Ovary (tissue), 9 donors: Measurements from ENCODE around the gene CRACR2A. TPM values are rescaled to one million over a fixed set of nuclear protein-coding genes. Genes with fewer than 3 reads are reported as not detected.

Experiments
- DNase-seq, 5 donors: peaks; one replicate each; pipeline ENCODE4 v3.0.0-alpha.2; 2019 to 2020
- H3K27ac ChIP-seq, 2 donors: fragments of 200-600 bp; one replicate each; pipeline versions ENCODE4 v1.5.1 to v1.8.0; 2019 to 2022
- H3K27me3 ChIP-seq: fragments of 200-600 bp; one replicate; pipeline ENCODE4 v1.8.0; 2022
- H3K36me3 ChIP-seq: fragments of 200-600 bp; sonication (generic); one replicate; pipeline ENCODE4 v1.5.1; 2019
- H3K4me1 ChIP-seq: one replicate; pipeline ENCODE4 v1.8.1; 2013; ENCODE audit warnings: mild to moderate bottlenecking, moderate library complexity; ENCODE audit not compliant: insufficient read depth
- H3K4me3 ChIP-seq: fragments of 200-600 bp; sonication (generic); one replicate; pipeline ENCODE4 v1.5.1; 2017
- H3K9me3 ChIP-seq, 2 donors: fragments of 200-600 bp in 1 of 2; sonication (generic) in 1 of 2; one replicate each; pipeline versions ENCODE4 v1.5.1 to v1.8.1; 2013 to 2019; ENCODE audit warnings: mild to moderate bottlenecking in 1 of 2, moderate library complexity in 1 of 2
- CTCF ChIP-seq, 3 donors: fragments of 450-650 bp in 2 of 3; fragments of 200-600 bp in 1 of 3; IDR thresholded peaks; one replicate each; pipeline versions ENCODE4 v1.5.1 to v1.8.0; 2016 to 2022; ENCODE audit warnings: antibody characterized with exemption in 3 of 3, mild to moderate bottlenecking in 1 of 3
- EP300 ChIP-seq: sonication (generic); formaldehyde crosslinking; IDR thresholded peaks from one replicate; pipeline ENCODE4 v1.6.1; 2017; ENCODE audit warnings: antibody characterized with exemption
- POLR2A ChIP-seq: fragments of 450-650 bp; IDR thresholded peaks from one replicate; pipeline ENCODE4 v1.6.1; 2017; ENCODE audit warnings: antibody characterized with exemption, mild to moderate bottlenecking, moderate library complexity
- whole genome bisulfite sequencing, 3 donors: extraction: QIAGEN DNeasy Blood & Tissue Kit in 1 of 3; methylation state at CpG; one replicate each; pipeline versions ENCODE4 v1.1.5 to v1.1.7; 2013 to 2017; 5-methylcytosine and 5-hydroxymethylcytosine counted together
- intact Hi-C, 4 donors: fragments of 100-400 bp; cut with DNase I; formaldehyde crosslinking; loops; one replicate each; pipeline versions ENCODE4 v1.11.0 to v1.15.1; 2022 to 2023
- polyA plus RNA-seq, 2 donors: library from polyadenylated mRNA; stranded (reverse); fragments of 200-250 nt in 1 of 2; fragments of 350-450 nt in 1 of 2; fragmentation: Illumina TruSeq in 1 of 2; extraction: RNeasy Lipid Tissue Mini Kit (QIAGEN cat#74804) in 1 of 2; gene quantifications; one replicate each; pipeline ENCODE4 v1.2.3, GENCODE V29; 2013 to 2014
- total RNA-seq, 7 donors: library from RNA; depleted of rRNA in 2 of 7; stranded (reverse); fragments of >200 nt in 2 of 7; fragmentation: NEBNext Ultra II Directional in 3 of 7; extraction: Animal tissue kit (Norgen Biotek cat#: 25700) in 3 of 7; gene quantifications; one replicate each; pipeline versions ENCODE4 v1.1.0 to v1.2.4, GENCODE V29; 2016 to 2023
- donor health status: DM: no; HTN: no; CAD: no; lungs with moderate emphysema.
- donor health status: DM: no; HTN: no; CAD: no.
- donor health status: Bipolar disorder and iron deficiency.
- donor health status: DM: yes; HTN: yes; CAD: no.
- donor health status: DM: no; HTN: no; CAD: no.
- donor health status: DM: yes; HTN: yes; CAD: no.

CRACR2A gene
- total and polyA plus RNA-seq, 9 donors = 1.8 to 7.7 (median 4.4) TPM

- H3K27ac ChIP-seq = no peak overlapping the region
- no peaks in the 10 kb centered on the region for H3K36me3 ChIP-seq
- H3K9me3 ChIP-seq = no peaks in the 10 kb centered on the region
- intact Hi-C loops = no loop called here
- TF ChIP-seq CTCF (IDR thresholded peaks at IDR 0.05) (no peak), POLR2A (no peak), EP300 (no peak)
- H3K27me3 ChIP-seq = no peaks in the 10 kb centered on the region
- 35 to 62% (median 47%) methylated on average over 9 of the region's 9 CpGs for WGBS, 3 donors
- DNase-seq = no peak
- H3K4me3 ChIP-seq = no peak overlapping the region
- no peaks in the 10 kb centered on the region for H3K4me1 ChIP-seq
Measured at GRCh38 chr12:3587402-3588013, 165.4 kb downstream of the CRACR2A start.

GRCh38 chr12:3583656-3584334 is 169.1 kb downstream of the CRACR2A start:
- no peaks in the 10 kb centered on the region for H3K27me3 ChIP-seq
- H3K36me3 ChIP-seq = no peaks in the 10 kb centered on the region
- H3K4me3 ChIP-seq = no peak overlapping the region
- WGBS, 3 donors = 92 to 97% (median 94%) methylated on average over 8 of the region's 8 CpGs
- no peak for DNase-seq
- H3K4me1 ChIP-seq = no peaks in the 10 kb centered on the region
- no peak overlapping the region for H3K27ac ChIP-seq
- TF ChIP-seq CTCF (IDR thresholded peaks at IDR 0.05) = no peak
- TF ChIP-seq POLR2A = no peak
- TF ChIP-seq EP300 = no peak
- H3K9me3 ChIP-seq = no peaks in the 10 kb centered on the region
- intact Hi-C loops = no loop called here

GRCh38 chr12:3580094-3580749 is 172.7 kb downstream of the CRACR2A start:
- Histone ChIP-seq H3K27me3 (no peaks in the 10 kb centered on the region), H3K27ac (no peak overlapping the region), H3K4me3 (no peak overlapping the region), H3K36me3 (no peaks in the 10 kb centered on the region), H3K4me1 (no peaks in the 10 kb centered on the region), H3K9me3 (no peaks in the 10 kb centered on the region)
- TF ChIP-seq CTCF (IDR thresholded peaks at IDR 0.05) (no peak), POLR2A (no peak), EP300 (no peak)
- intact Hi-C loops = no loop called here
- WGBS, 3 donors = 89 to 95% (median 94%) methylated on average over 13 of the region's 13 CpGs
- DNase-seq = no peak

GRCh38 chr12:3579446-3580093 is 173.3 kb downstream of the CRACR2A start:
- Histone ChIP-seq H3K27me3 (no peaks in the 10 kb centered on the region), H3K9me3 (no peaks in the 10 kb centered on the region), H3K4me1 (no peaks in the 10 kb centered on the region), H3K4me3 (no peak overlapping the region), H3K27ac (no peak overlapping the region), H3K36me3 (no peaks in the 10 kb centered on the region)
- DNase-seq = no peak
- WGBS, 3 donors = 85 to 89% (median 88%) methylated on average over 15 of the region's 15 CpGs
- no peak for TF ChIP-seq EP300
- intact Hi-C loops = no loop called here
